NCI-H1694 treated with DMSO at 0.1 percent for 48 hours (cell line): ENCODE results near the gene NEUROG1.
"Not testable (repeated sequence)": the region's sequence is repeated elsewhere in the genome, so short reads cannot be mapped to it uniquely, and the experiment has no call there.

Experiments
- DNase-seq: peaks from one replicate; lab custom pipeline; 2025; lab: John Stamatoyannopoulos, UW

Gene NEUROG1

GRCh38 chr5:135537271-135537670, 1.5 kb upstream of the NEUROG1 start:
- DNase-seq = no peak

GRCh38 chr5:135535420-135535819, 344 bp downstream of the NEUROG1 start:
- no peak for DNase-seq

GRCh38 chr5:135534609-135535419, 950 bp downstream of the NEUROG1 start:
- DNase-seq = no peak

- no peak for DNase-seq
Measured at GRCh38 chr5:135533794-135534193, 2.0 kb downstream of the NEUROG1 start.

- no peak for DNase-seq
Measured at GRCh38 chr5:135533334-135533733, 2.4 kb downstream of the NEUROG1 start.

- not testable (repeated sequence) for DNase-seq
Measured at GRCh38 chr5:135529576-135529975, 6.2 kb downstream of the NEUROG1 start.

- no peak for DNase-seq
Measured at GRCh38 chr5:135526924-135527323, 8.8 kb downstream of the NEUROG1 start.

GRCh38 chr5:135521964-135522363, 13.8 kb downstream of the NEUROG1 start:
- DNase-seq = no peak

GRCh38 chr5:135517631-135518030, 18.1 kb downstream of the NEUROG1 start:
- no peak for DNase-seq

GRCh38 chr5:135514116-135514515, 21.6 kb downstream of the NEUROG1 start:
- no peak for DNase-seq

- no peak for DNase-seq
Measured at GRCh38 chr5:135511761-135512575, 23.8 kb downstream of the NEUROG1 start.

- no peak for DNase-seq
Measured at GRCh38 chr5:135509995-135510394, 25.8 kb downstream of the NEUROG1 start.

- DNase-seq = no peak
Measured at GRCh38 chr5:135508496-135509005, 27.2 kb downstream of the NEUROG1 start.

- DNase-seq = peak; percentile 14
Measured at GRCh38 chr5:135505973-135506372, 29.8 kb downstream of the NEUROG1 start.

- no peak for DNase-seq
Measured at GRCh38 chr5:135504376-135504775, 31.4 kb downstream of the NEUROG1 start.

- DNase-seq = no peak
Measured at GRCh38 chr5:135503871-135504270, 31.9 kb downstream of the NEUROG1 start.

- DNase-seq = no peak
Measured at GRCh38 chr5:135502836-135503520, 32.8 kb downstream of the NEUROG1 start.

GRCh38 chr5:135501965-135502364, 33.8 kb downstream of the NEUROG1 start:
- DNase-seq = no peak

- no peak for DNase-seq
Measured at GRCh38 chr5:135498637-135498995, 37.1 kb downstream of the NEUROG1 start.

GRCh38 chr5:135497971-135498636, 37.7 kb downstream of the NEUROG1 start:
- peak; percentile 53 for DNase-seq

- DNase-seq = not testable (repeated sequence)
Measured at GRCh38 chr5:135495531-135495930, 40.2 kb downstream of the NEUROG1 start.

- no peak for DNase-seq
Measured at GRCh38 chr5:135494196-135494595, 41.6 kb downstream of the NEUROG1 start.
